NB4 (cell line): ENCODE data around the gene UNC45A.

ENCODE experiments used
- CTCF ChIP-seq: IDR thresholded peaks from one replicate; pipeline ENCODE4 v1.5.1; 2012; ENCODE audit warnings: low read depth, low read length
- MAX ChIP-seq: IDR thresholded peaks from 2 replicates; pipeline ENCODE4 v1.6.1; 2011; ENCODE audit warnings: low read depth, low read length
- MYC ChIP-seq: IDR thresholded peaks from 2 replicates; pipeline ENCODE4 v1.6.1; 2011; ENCODE audit warnings: low read depth, low read length
- POLR2A ChIP-seq: IDR thresholded peaks from 2 replicates; pipeline ENCODE4 v1.6.1; 2011; ENCODE audit warnings: mild to moderate bottlenecking; ENCODE audit not compliant: insufficient read length; ENCODE audit errors: extremely low read depth

GRCh38 chr15:90887037-90887481, 48.0 kb upstream of the UNC45A start:
- TF ChIP-seq CTCF (no peak), POLR2A (no peak), MYC (no peak), MAX (no peak)
